OCI-LY7 (cell line): ENCODE measurements around the gene LONP1. TPM values are rescaled to one million over a fixed set of nuclear protein-coding genes. Genes with fewer than 3 reads are reported as not detected.

Source experiments
- BruUV-seq: library from RNA; stranded (reverse); fragments of 400-500 nt; replicated peaks from 2 replicates; lab custom pipeline; 2021; lab: Mats Ljungman, UMichigan
- CTCF ChIA-PET: fragments of 300-600 bp; sonication (Branson Sonifier 250); formaldehyde crosslinking; loops from one replicate; lab custom pipeline; 2022; ENCODE audit warnings: antibody characterized with exemption; ENCODE audit not compliant: unreplicated experiment; lab: Charles Lee
- POLR2A ChIA-PET: fragments of 300-600 bp; sonication (Branson Sonifier 250); formaldehyde crosslinking; loops from one replicate; lab custom pipeline; 2022; ENCODE audit warnings: antibody characterized with exemption; lab: Charles Lee
- DNase-seq: peaks from one replicate; pipeline ENCODE4 v3.0.0-alpha.2; 2015; ENCODE audit warnings: low spot score
- H2AFZ ChIP-seq: fragments of 200-600 bp; sonication (generic), shearing (Covaris generic); 2 replicates; pipeline ENCODE4 v1.6.1; 2014; ENCODE audit warnings: mild to moderate bottlenecking, antibody characterized with exemption, low read length, moderate library complexity
- H3K27ac ChIP-seq: fragments of 200-600 bp; sonication (generic); 2 replicates; pipeline ENCODE4 v1.5.1; 2014; ENCODE audit warnings: mixed run types, low read depth, mild to moderate bottlenecking, moderate library complexity, low read length, inconsistent platforms; ENCODE audit not compliant: poor library complexity, severe bottlenecking
- H3K36me3 ChIP-seq: fragments of 200-600 bp; sonication (generic); 2 replicates; pipeline ENCODE4 v1.6.1; 2014; ENCODE audit warnings: mild to moderate bottlenecking, antibody characterized with exemption, low read length, moderate library complexity, mixed read lengths; ENCODE audit not compliant: insufficient read depth
- H3K4me1 ChIP-seq: fragments of 200-600 bp; sonication (generic); 2 replicates; pipeline ENCODE4 v1.5.1; 2014; ENCODE audit warnings: mild to moderate bottlenecking, low read length; ENCODE audit not compliant: insufficient read depth, poor library complexity, severe bottlenecking
- H3K4me2 ChIP-seq: fragments of 200-600 bp; sonication (generic); 2 replicates; pipeline ENCODE4 v1.6.1; 2014; ENCODE audit warnings: mild to moderate bottlenecking, low read length
- H3K4me3 ChIP-seq: fragments of 200-600 bp; sonication (generic); 2 replicates; pipeline ENCODE4 v1.5.1; 2014; ENCODE audit warnings: mild to moderate bottlenecking, low read depth, low read length; ENCODE audit not compliant: poor library complexity, severe bottlenecking
- H3K79me2 ChIP-seq: fragments of 200-600 bp; sonication (generic); 2 replicates; pipeline ENCODE4 v1.6.1; 2016; ENCODE audit warnings: low read depth, mild to moderate bottlenecking, low read length, moderate library complexity, mixed read lengths; ENCODE audit not compliant: insufficient read depth
- H3K9me2 ChIP-seq: fragments of 200-600 bp; sonication (generic); 2 replicates; pipeline ENCODE4 v1.6.1; 2016; ENCODE audit warnings: mild to moderate bottlenecking, low read length, mixed read lengths; ENCODE audit not compliant: insufficient read depth
- H3K9me3 ChIP-seq: fragments of 200-600 bp; sonication (generic); 2 replicates; pipeline ENCODE4 v1.6.1; 2014; ENCODE audit warnings: mild to moderate bottlenecking, mixed run types, low read length, mixed read lengths
- H4K20me1 ChIP-seq: fragments of 200-600 bp; sonication (generic); 2 replicates; pipeline ENCODE4 v1.6.1; 2014; ENCODE audit warnings: mild to moderate bottlenecking, antibody characterized with exemption, low read length, moderate library complexity, mixed read lengths; ENCODE audit not compliant: insufficient read depth
- CTCF ChIP-seq: fragments of 200-600 bp; sonication (generic); conservative IDR thresholded peaks from 2 replicates; pipeline ENCODE4 v1.5.1; 2014; ENCODE audit warnings: mild to moderate bottlenecking, antibody characterized with exemption, low read length, moderate library complexity, mixed read lengths
- EZH2phosphoT487 ChIP-seq: fragments of 200-600 bp; sonication (generic); IDR thresholded peaks from 2 replicates; pipeline ENCODE4 v1.6.1; 2018; ENCODE audit warnings: low read depth, borderline replicate concordance, mild to moderate bottlenecking, mixed run types, antibody characterized with exemption, low read length, moderate library complexity, mixed read lengths
- intact Hi-C: fragments of 100-400 bp; cut with micrococcal nuclease; formaldehyde crosslinking; loops from one replicate; pipeline ENCODE4 v1.10.0; 2022; ENCODE audit not compliant: unreplicated experiment
- total RNA-seq, 2 experiments: library from RNA; depleted of rRNA in 1 of 2; stranded (reverse); fragments of >200 nt in 1 of 2; shearing (Covaris generic) in 1 of 2; gene quantifications; 2 replicates each; pipeline ENCODE4 v1.2.3, GENCODE V29; 2014 to 2022

LONP1 gene
- total RNA-seq, 2 experiments from 2014 or later: 170 to 280 TPM

GRCh38 chr19:5674714-5675113 is 45.2 kb downstream of the LONP1 start:
- H3K79me2 ChIP-seq: no peaks in the 10 kb centered on the region; the same call in 1 of the 2 replicates
- POLR2A ChIA-PET: interaction anchor here (0.6 kb wide), 1 partner anchor 447 kb away, joined by 3 read pairs; no protein-coding TSS in a partner anchor

GRCh38 chr19:5673752-5674151 is 46.2 kb downstream of the LONP1 start:
- H3K4me2 ChIP-seq: no peak overlapping the region
- intact Hi-C loops: no loop called here
- ChIA-PET CTCF (no interaction called here), POLR2A (no interaction called here)
- H4K20me1 ChIP-seq: no peaks in the 10 kb centered on the region
- no peak for DNase-seq
- BruUV-seq: no TSS peak
- H3K4me3 ChIP-seq: no peak overlapping the region
- no peak overlapping the region for H2AFZ ChIP-seq
- H3K79me2 ChIP-seq: no peaks in the 10 kb centered on the region
- H3K36me3 ChIP-seq: peaks cover 56% of the 10 kb centered on the region
- TF ChIP-seq EZH2phosphoT487 (no peak), CTCF (no peak)
- H3K4me1 ChIP-seq: no peaks in the 10 kb centered on the region
- H3K9me2 ChIP-seq: no peaks in the 10 kb centered on the region
- H3K9me3 ChIP-seq: no peaks in the 10 kb centered on the region
- no peak overlapping the region for H3K27ac ChIP-seq

More at GRCh38 chr19:5674714-5675113, 45.2 kb downstream of the LONP1 start:
- BruUV-seq: no TSS peak
- Histone ChIP-seq H3K4me1 (peaks cover 8% of the 10 kb centered on the region), H3K27ac (no peak overlapping the region), H3K4me2 (no peak overlapping the region), H3K9me2 (no peaks in the 10 kb centered on the region), H2AFZ (no peak overlapping the region), H3K9me3 (no peaks in the 10 kb centered on the region), H4K20me1 (no peaks in the 10 kb centered on the region), H3K36me3 (peaks cover 46% of the 10 kb centered on the region), H3K4me3 (no peak overlapping the region)
- CTCF ChIA-PET: no interaction called here
- TF ChIP-seq EZH2phosphoT487: no peak
- no peak for TF ChIP-seq CTCF
- DNase-seq: no peak
- intact Hi-C loops: no loop called here

- Histone ChIP-seq H4K20me1 (no peaks in the 10 kb centered on the region), H3K9me2 (no peaks in the 10 kb centered on the region), H3K4me3 (no peak overlapping the region), H3K4me2 (no peak overlapping the region), H3K79me2 (no peaks in the 10 kb centered on the region), H3K36me3 (peaks cover 64% of the 10 kb centered on the region), H2AFZ (no peak overlapping the region), H3K27ac (no peak overlapping the region), H3K4me1 (no peaks in the 10 kb centered on the region), H3K9me3 (no peaks in the 10 kb centered on the region)
- ChIA-PET CTCF (no interaction called here), POLR2A (interaction anchor here (0.7 to 1.1 kb wide), 2 partner anchors 11 to 30 kb away, joined by 3 to 4 read pairs; no protein-coding TSS in a partner anchor)
- intact Hi-C loops: no loop called here
- BruUV-seq: no TSS peak
- no peak for DNase-seq
- TF ChIP-seq CTCF: no peak
- TF ChIP-seq EZH2phosphoT487: no peak
These were observed 47.1 kb downstream of the LONP1 start for GRCh38 chr19:5672708-5673459.
